Vagina (tissue), 2 donors: ENCODE measurements around the gene CYP19A1. TPM values are rescaled to one million over a fixed set of nuclear protein-coding genes. Genes with fewer than 3 reads are reported as not detected.

ENCODE experiments used
- DNase-seq, 2 donors: peaks; one replicate each; pipeline ENCODE4 v3.0.0-alpha.2; 2017; ENCODE audit errors: extremely low spot score in 2 of 2
- H3K27ac ChIP-seq: fragments of 200-600 bp; sonication (generic); one replicate; pipeline ENCODE4 v1.5.1; 2019
- H3K27me3 ChIP-seq: fragments of 200-600 bp; sonication (generic); one replicate; pipeline ENCODE4 v1.5.1; 2019
- H3K36me3 ChIP-seq, 2 donors: fragments of 200-600 bp; sonication (generic); one replicate each; pipeline ENCODE4 v1.5.1; 2017 to 2019
- H3K4me1 ChIP-seq: fragments of 200-600 bp; sonication (generic); one replicate; pipeline ENCODE4 v1.5.1; 2019
- H3K4me3 ChIP-seq, 2 donors: fragments of 200-600 bp; sonication (generic); 1 replicate in 1 of 2; 2 replicates in 1 of 2; pipeline ENCODE4 v1.5.1; 2016 to 2019
- H3K9me3 ChIP-seq: fragments of 200-600 bp; sonication (generic); one replicate; pipeline ENCODE4 v1.5.1; 2019
- POLR2A ChIP-seq, 2 donors: fragments of 450-650 bp; IDR thresholded peaks; one replicate each; pipeline ENCODE4 v1.6.1; 2017; ENCODE audit warnings: antibody characterized with exemption in 2 of 2, mild to moderate bottlenecking in 2 of 2, moderate library complexity in 2 of 2
- POLR2AphosphoS5 ChIP-seq, 2 donors: sonication (generic); formaldehyde crosslinking; IDR thresholded peaks; one replicate each; pipeline ENCODE4 v1.9.0; 2017; ENCODE audit warnings: antibody characterized with exemption in 2 of 2, mild to moderate bottlenecking in 2 of 2, low read depth in 1 of 2; ENCODE audit not compliant: insufficient read depth in 1 of 2
- intact Hi-C: fragments of 100-400 bp; cut with DNase I; formaldehyde crosslinking; loops from one replicate; pipeline ENCODE4 v1.15.1; 2023
- total RNA-seq: library from RNA; depleted of rRNA; stranded (reverse); fragments of >200 nt; gene quantifications from one replicate; pipeline ENCODE4 v1.2.3, GENCODE V29; 2016
- TF ChIP-seq, protein P1 (sequence below), 3 experiments: fragments of 450-650 bp in 2 of 3; fragments of 200-600 bp in 1 of 3; sonication (generic) in 1 of 3; IDR thresholded peaks; one replicate each; pipeline ENCODE4 v1.5.1; 2017 to 2019; ENCODE audit warnings: antibody characterized with exemption in 3 of 3, mild to moderate bottlenecking in 2 of 3, moderate library complexity in 2 of 3

CYP19A1 gene
- total RNA-seq, 1 donor from 2014 or later = 8.8 TPM

DNA sequence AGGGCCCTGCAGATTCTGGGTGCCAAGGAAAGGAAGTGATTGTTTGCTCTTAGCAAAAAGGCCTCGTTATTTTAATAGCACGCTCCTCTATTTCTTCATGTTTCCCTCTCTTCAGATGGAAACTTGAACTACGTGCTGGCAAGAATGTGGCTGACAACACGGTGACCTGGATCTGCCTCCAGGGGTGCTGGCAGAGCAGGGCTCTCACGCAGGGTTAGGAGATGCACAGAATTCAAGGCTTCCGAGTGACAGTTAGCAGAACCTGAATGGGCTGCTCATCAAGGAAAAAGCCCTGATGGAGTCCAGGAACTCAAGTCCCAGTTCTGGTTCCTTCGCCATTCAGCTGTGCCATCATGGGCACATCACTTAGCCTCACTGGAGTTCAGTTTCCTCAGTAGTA, 22.7 kb downstream of the CYP19A1 start:
- no peaks in the 10 kb centered on the region for H3K27me3 ChIP-seq
- H3K9me3 ChIP-seq = no peaks in the 10 kb centered on the region
- no peak overlapping the region for H3K27ac ChIP-seq
- H3K4me1 ChIP-seq = peaks cover 1% of the 10 kb centered on the region
- no peak for DNase-seq
- H3K36me3 ChIP-seq = no peaks in the 10 kb centered on the region
- intact Hi-C loops = no loop called here
- TF ChIP-seq POLR2A (IDR thresholded peaks at IDR 0.05) = no peak
- no peak for TF ChIP-seq POLR2AphosphoS5 (IDR thresholded peaks at IDR 0.05; ENCODE audit: insufficient read depth in 1 of 2, low read depth in 1 of 2)
- TF ChIP-seq, protein P1, sequence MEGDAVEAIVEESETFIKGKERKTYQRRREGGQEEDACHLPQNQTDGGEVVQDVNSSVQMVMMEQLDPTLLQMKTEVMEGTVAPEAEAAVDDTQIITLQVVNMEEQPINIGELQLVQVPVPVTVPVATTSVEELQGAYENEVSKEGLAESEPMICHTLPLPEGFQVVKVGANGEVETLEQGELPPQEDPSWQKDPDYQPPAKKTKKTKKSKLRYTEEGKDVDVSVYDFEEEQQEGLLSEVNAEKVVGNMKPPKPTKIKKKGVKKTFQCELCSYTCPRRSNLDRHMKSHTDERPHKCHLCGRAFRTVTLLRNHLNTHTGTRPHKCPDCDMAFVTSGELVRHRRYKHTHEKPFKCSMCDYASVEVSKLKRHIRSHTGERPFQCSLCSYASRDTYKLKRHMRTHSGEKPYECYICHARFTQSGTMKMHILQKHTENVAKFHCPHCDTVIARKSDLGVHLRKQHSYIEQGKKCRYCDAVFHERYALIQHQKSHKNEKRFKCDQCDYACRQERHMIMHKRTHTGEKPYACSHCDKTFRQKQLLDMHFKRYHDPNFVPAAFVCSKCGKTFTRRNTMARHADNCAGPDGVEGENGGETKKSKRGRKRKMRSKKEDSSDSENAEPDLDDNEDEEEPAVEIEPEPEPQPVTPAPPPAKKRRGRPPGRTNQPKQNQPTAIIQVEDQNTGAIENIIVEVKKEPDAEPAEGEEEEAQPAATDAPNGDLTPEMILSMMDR (IDR thresholded peaks at IDR 0.05) = no peak
- no peak overlapping the region for H3K4me3 ChIP-seq

DNA sequence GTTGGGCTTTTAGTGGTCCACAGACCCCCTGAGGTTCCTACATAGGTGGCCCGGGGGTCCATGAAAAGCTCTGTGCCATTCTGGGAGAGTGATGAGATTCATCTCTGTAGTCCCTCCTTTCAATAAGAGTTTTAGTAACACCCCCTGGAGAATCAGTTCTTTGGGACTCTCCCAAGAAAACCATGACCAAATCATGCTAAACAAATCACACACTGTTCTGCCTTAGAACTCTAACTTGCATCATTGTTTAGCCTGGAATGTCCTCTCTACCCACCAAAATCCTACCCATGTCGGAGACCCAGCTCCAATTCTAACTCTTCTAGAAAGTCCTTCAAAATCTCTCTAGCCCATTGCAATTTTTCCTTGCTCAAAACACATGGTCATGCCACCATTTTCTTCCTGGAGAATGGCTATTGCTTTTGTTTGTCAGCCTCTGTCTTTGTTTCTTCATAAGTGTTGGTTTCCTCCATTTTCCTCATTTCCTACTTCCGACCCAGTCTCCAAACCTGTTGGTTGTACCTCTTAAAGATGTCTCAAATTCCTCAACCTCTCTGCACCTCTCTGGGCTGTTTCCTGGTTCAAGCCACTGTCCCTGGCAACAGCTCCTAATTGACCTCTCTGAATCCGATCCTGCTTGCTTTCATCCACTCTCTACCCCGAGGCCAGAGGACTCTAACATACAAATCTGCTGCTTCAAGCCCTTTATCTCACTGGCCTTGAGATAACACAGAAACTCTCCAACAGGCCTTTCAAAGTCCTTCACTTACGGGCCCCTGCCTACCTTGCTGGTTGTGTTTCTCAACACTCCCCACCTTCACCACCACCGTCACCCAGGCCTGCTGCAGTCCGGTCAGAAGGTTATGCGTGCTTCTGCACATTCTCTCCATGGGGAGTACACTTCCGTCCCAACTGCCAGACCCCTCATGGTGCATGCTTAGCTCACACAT, 23.7 kb downstream of the CYP19A1 start:
- Histone ChIP-seq H3K27ac (no peak overlapping the region), H3K4me1 (peaks cover 8% of the 10 kb centered on the region), H3K27me3 (no peaks in the 10 kb centered on the region), H3K4me3 (no peak overlapping the region), H3K9me3 (no peaks in the 10 kb centered on the region), H3K36me3 (no peaks in the 10 kb centered on the region)
- TF ChIP-seq, protein P1 (IDR thresholded peaks at IDR 0.05) = no peak
- no peak for TF ChIP-seq POLR2A (IDR thresholded peaks at IDR 0.05)
- no peak for TF ChIP-seq POLR2AphosphoS5 (IDR thresholded peaks at IDR 0.05; ENCODE audit: insufficient read depth in 1 of 2, low read depth in 1 of 2)
- intact Hi-C loops = no loop called here
- no peak for DNase-seq

DNA sequence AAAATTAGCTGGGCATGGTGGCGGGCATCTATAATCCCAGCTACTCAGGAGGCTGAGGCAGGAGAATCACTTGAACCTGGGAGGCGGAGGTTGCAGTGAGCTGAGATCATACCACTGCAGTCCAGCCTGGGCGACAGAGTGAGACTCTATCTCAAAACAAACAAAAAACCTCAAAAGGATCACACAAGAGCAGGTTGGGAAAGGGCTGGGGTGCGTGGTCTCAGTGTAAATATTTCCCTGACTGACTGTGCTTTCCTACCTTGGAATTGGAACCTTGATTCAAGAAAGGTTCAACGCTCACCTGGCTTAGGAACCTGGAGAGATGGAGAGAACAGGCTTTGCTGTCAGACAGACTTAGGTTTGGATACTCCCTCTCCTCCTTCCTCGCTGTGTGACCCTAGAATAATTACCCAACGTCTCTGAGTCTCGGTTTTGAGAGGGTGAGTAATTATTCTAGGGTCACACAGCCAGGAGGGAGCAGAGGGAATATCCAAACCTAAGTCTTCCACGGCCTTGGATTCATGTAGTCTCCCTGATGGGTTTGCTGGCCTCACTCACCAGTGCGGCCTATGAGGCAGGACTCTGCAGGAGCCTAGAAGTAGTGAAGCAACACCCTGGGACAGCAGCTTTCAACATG, 24.6 kb downstream of the CYP19A1 start:
- TF ChIP-seq POLR2A (IDR thresholded peaks at IDR 0.05) (no peak), POLR2AphosphoS5 (IDR thresholded peaks at IDR 0.05; ENCODE audit: insufficient read depth in 1 of 2, low read depth in 1 of 2) (no peak)
- TF ChIP-seq, protein P1 (IDR thresholded peaks at IDR 0.05) = no peak
- no peak for DNase-seq
- Histone ChIP-seq H3K27me3 (no peaks in the 10 kb centered on the region), H3K27ac (no peak overlapping the region), H3K4me1 (peaks cover 8% of the 10 kb centered on the region), H3K4me3 (no peak overlapping the region), H3K9me3 (no peaks in the 10 kb centered on the region), H3K36me3 (no peaks in the 10 kb centered on the region)
- intact Hi-C loops = no loop called here

DNA sequence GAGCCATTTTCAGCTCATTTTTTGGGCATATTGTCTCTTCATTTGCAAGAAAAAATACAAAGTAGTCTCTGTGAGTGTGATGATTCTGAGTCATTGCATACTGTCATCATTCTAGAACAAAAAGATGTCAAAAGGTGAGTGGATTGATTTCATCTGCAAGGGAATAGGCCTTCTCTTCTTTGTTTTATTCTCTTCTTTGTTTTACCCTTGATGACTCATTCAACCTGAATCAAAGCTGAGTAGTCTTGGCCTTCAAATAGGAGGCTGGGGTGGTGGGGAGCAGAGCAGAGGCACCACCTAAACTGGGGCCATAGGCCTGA, 25.4 kb downstream of the CYP19A1 start:
- H3K36me3 ChIP-seq = no peaks in the 10 kb centered on the region
- TF ChIP-seq, protein P1 (IDR thresholded peaks at IDR 0.05) = no peak
- TF ChIP-seq POLR2AphosphoS5 (IDR thresholded peaks at IDR 0.05; ENCODE audit: insufficient read depth in 1 of 2, low read depth in 1 of 2) = no peak
- no peak for TF ChIP-seq POLR2A (IDR thresholded peaks at IDR 0.05)
- no peaks in the 10 kb centered on the region for H3K9me3 ChIP-seq
- intact Hi-C loops = no loop called here
- no peak for DNase-seq
- H3K4me1 ChIP-seq = peaks cover 8% of the 10 kb centered on the region
- H3K27ac ChIP-seq = peak overlapping the region; percentile 39
- H3K27me3 ChIP-seq = no peaks in the 10 kb centered on the region
- no peak overlapping the region for H3K4me3 ChIP-seq
